ENCODE data around the gene NAGS. TPM values are rescaled to one million over a fixed set of nuclear protein-coding genes. Genes with fewer than 3 reads are reported as not detected.

The NAGS gene
- total RNA-seq, 3 donors from 2014 or later (not counting 1 experiment from before 2014, with no cell fraction given), result 0.92 to 1.7 (median 1.1) TPM

DNA sequence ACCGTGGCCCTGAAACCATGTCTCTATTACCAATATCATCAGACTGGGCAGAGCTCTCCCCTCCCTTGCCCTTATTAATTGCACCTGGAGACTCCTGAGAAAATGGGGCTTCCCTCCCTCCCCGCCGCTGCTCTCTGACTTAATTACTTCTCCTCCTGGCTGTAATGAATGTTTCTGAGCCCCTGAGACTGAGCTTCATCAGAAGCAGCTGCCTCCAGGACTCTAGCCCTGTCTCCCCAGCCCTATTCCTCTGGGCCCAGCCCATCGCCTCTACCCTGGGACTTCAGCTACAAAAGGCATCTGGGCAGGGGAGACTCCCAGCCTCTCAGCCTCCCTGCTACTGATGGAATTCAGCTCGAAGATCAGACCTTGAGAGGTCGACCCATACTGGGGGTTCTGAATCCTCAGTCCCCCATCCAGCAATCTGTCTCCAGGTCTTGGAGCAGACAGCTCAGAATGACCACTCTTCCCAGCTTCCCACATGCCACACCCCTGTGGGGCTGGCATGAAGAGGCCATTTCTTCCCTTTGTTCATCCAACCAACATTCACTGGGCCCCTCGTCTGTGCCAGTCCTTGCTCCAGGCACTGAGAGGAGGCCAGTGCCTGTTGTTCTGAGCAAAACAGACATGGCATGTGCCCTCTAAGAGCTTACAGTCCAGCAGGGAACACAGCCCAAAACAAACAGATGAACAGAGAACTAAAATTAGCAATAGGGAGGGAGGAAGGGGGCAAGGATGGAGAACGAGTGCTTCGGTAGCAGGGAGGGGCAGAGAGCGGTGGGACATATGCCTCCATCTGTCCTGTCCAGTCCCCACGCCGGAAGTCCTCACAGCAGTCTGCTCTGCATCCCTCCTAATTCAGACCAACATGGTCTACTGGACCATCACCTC is 17.0 kb upstream of the NAGS start:
- 69% methylated on average over 12 of the region's 12 CpGs for WGBS (ENCODE audit: insufficient coverage)
- no peaks in the 10 kb centered on the region for H3K4me1 Mint-ChIP-seq
- Histone ChIP-seq H3K27me3 (ENCODE audit: control insufficient read depth, insufficient read depth, low read length) (peaks cover 17% of the 10 kb centered on the region), H3K4me1 (ENCODE audit: control insufficient read depth, insufficient read depth, low read length) (peaks cover 4% of the 10 kb centered on the region), H3K36me3 (ENCODE audit: control insufficient read depth, insufficient read depth, low read length) (no peaks in the 10 kb centered on the region), H3K4me3 (ENCODE audit: low read length) (no peak overlapping the region), H3K27ac (ENCODE audit: low read length) (no peak overlapping the region), H3K9me3 (ENCODE audit: control insufficient read depth, insufficient read depth, low read length) (no peaks in the 10 kb centered on the region)
- no peaks in the 10 kb centered on the region for H3K36me3 Mint-ChIP-seq
- no peak overlapping the region for H3K4me3 Mint-ChIP-seq
- TF ChIP-seq, protein P1, sequence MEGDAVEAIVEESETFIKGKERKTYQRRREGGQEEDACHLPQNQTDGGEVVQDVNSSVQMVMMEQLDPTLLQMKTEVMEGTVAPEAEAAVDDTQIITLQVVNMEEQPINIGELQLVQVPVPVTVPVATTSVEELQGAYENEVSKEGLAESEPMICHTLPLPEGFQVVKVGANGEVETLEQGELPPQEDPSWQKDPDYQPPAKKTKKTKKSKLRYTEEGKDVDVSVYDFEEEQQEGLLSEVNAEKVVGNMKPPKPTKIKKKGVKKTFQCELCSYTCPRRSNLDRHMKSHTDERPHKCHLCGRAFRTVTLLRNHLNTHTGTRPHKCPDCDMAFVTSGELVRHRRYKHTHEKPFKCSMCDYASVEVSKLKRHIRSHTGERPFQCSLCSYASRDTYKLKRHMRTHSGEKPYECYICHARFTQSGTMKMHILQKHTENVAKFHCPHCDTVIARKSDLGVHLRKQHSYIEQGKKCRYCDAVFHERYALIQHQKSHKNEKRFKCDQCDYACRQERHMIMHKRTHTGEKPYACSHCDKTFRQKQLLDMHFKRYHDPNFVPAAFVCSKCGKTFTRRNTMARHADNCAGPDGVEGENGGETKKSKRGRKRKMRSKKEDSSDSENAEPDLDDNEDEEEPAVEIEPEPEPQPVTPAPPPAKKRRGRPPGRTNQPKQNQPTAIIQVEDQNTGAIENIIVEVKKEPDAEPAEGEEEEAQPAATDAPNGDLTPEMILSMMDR (IDR thresholded peaks at IDR 0.05), result no peak
- peaks cover 36 to 45% of the 10 kb centered on the region in 2 donors for H3K27me3 Mint-ChIP-seq (ENCODE audit: low read depth in 2 of 2)
- intact Hi-C loops (cut with micrococcal nuclease), result no loop called here
- no peak for ATAC-seq
- H3K27ac Mint-ChIP-seq, result no peak overlapping the region
- no peaks in the 10 kb centered on the region for H3K9me3 Mint-ChIP-seq
- DNase-seq, result no peak

DNA sequence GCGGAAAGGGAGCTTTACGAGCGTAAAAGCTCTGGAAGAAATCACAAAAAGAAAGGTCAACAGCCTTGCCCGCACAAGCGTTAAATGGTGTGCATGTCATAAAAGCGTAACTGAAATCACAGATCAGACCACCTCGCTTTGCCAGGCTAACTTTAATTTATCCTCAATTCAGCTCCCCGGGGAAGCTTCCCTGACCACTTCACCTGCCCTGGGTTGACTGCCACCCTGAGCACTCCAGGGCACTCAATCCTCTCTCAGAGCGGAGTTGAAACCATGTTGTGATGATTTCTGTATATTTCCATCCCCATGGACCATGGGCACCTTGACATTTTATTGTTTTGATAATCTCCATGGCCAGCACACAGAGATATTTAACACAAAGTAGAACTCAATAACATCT is 16.1 kb upstream of the NAGS start:
- Mint-ChIP-seq H3K4me3 (no peak overlapping the region), H3K27ac (no peak overlapping the region), H3K4me1 (no peaks in the 10 kb centered on the region), H3K27me3 (ENCODE audit: low read depth in 2 of 2) (peaks cover 33 to 38% of the 10 kb centered on the region in 2 donors), H3K36me3 (no peaks in the 10 kb centered on the region), H3K9me3 (no peaks in the 10 kb centered on the region)
- no peak for ATAC-seq
- Histone ChIP-seq H3K9me3 (ENCODE audit: control insufficient read depth, insufficient read depth, low read length) (no peaks in the 10 kb centered on the region), H3K4me3 (ENCODE audit: low read length) (no peak overlapping the region), H3K27me3 (ENCODE audit: control insufficient read depth, insufficient read depth, low read length) (peaks cover 11% of the 10 kb centered on the region), H3K27ac (ENCODE audit: low read length) (no peak overlapping the region), H3K36me3 (ENCODE audit: control insufficient read depth, insufficient read depth, low read length) (no peaks in the 10 kb centered on the region), H3K4me1 (ENCODE audit: control insufficient read depth, insufficient read depth, low read length) (peaks cover 4% of the 10 kb centered on the region)
- DNase-seq, result no peak
- WGBS (ENCODE audit: insufficient coverage), result 92% methylated on average over 9 of the region's 9 CpGs
- intact Hi-C loops (cut with micrococcal nuclease), result no loop called here
- TF ChIP-seq, protein P1 (IDR thresholded peaks at IDR 0.05), result no peak

DNA sequence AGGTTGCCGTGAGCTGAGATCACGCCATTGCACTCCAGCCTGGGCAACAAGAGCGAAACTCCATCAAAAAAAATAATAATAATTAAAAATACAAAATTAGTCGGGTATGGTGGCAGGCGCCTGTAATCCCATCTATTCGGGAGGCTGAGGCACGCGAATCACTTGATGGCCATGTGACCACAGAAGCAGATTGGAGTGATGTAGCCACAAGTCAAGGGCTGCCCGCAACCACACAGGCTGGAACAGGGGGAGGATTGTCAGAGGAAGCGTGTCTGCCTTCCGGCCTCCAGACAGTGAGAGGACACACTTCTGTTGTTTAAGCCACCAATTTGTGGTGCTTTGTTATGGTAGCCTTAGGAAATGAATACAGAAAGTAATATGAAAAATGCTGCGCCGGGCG is 11.8 kb upstream of the NAGS start:
- no peaks in the 10 kb centered on the region for H3K36me3 Mint-ChIP-seq
- TF ChIP-seq, protein P1 (IDR thresholded peaks at IDR 0.05), result no peak
- H3K9me3 Mint-ChIP-seq, result no peaks in the 10 kb centered on the region
- Histone ChIP-seq H3K4me1 (ENCODE audit: control insufficient read depth, insufficient read depth, low read length) (peaks cover 7% of the 10 kb centered on the region), H3K27ac (ENCODE audit: low read length) (no peak overlapping the region), H3K27me3 (ENCODE audit: control insufficient read depth, insufficient read depth, low read length) (peaks cover 18% of the 10 kb centered on the region), H3K36me3 (ENCODE audit: control insufficient read depth, insufficient read depth, low read length) (no peaks in the 10 kb centered on the region), H3K4me3 (ENCODE audit: low read length) (no peak overlapping the region), H3K9me3 (ENCODE audit: control insufficient read depth, insufficient read depth, low read length) (no peaks in the 10 kb centered on the region)
- WGBS (ENCODE audit: insufficient coverage), result 91% methylated on average over 13 of the region's 14 CpGs
- ATAC-seq (no peak), DNase-seq (no peak)
- no peak overlapping the region for H3K4me3 Mint-ChIP-seq
- intact Hi-C loops (cut with micrococcal nuclease), result no loop called here
- H3K27me3 Mint-ChIP-seq (ENCODE audit: low read depth in 2 of 2), result peaks cover 15 to 31% of the 10 kb centered on the region in 2 donors
- no peaks in the 10 kb centered on the region for H3K4me1 Mint-ChIP-seq
- no peak overlapping the region for H3K27ac Mint-ChIP-seq

Measured in natural killer cell (primary cell).